Measurements from ENCODE around the gene ADAM12.
A peak's percentile ranks its signal among the peaks of the same experiment; 100 is the strongest.

ADAM12 gene

DNA sequence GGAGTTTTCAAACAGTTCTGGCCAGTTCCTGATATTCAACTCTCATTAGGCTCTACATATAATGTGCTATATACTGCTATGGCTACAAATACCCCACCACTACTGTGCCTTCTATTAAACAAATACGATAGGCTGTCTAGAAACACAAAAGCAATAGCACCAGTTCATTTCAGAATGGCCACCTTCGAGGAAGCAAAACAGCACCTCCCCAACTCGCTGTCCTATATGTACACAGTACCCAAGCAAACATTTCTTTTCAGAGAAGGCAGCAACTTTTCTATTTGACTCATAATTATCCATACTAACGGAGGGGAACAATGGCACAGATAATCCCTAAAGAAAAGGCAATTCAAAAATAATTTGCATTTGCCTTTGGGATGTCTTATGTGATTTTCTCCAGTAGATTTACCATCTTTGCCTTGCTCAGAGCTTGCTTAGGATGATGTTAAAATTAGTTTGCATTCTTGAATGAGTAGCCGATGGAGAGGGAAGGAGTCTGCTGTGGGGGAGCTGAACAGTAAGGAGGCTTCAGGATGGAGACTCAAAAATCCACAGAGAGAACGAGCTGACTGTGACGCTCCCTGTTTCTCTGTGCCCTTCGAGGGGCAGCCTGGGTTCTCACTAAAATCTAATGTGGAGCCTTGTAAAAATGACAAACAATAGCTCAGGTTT, 273.3 kb downstream of the ADAM12 start:
- no peak for DNase-seq (ENCODE audit: low spot score)

DNA sequence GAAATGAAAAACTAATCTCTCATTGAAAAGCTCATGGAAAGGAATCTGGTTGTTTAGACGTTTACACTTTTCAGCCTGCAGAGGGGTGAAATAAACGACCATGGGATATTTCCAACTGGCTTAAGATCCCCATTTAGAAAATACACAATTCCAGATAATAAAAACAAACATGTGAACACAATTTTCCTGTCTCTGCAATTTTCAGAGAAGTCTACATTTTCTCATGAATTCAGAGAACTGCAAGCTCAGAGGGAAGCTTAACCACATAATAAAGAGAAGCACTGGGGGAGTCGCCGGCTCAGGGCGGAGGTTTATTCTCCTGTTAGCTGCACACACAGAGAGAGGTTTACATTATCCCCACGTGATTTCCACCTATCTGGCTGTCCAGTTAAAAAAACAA, 276.8 kb downstream of the ADAM12 start:
- no peak for DNase-seq (ENCODE audit: low spot score)

DNA sequence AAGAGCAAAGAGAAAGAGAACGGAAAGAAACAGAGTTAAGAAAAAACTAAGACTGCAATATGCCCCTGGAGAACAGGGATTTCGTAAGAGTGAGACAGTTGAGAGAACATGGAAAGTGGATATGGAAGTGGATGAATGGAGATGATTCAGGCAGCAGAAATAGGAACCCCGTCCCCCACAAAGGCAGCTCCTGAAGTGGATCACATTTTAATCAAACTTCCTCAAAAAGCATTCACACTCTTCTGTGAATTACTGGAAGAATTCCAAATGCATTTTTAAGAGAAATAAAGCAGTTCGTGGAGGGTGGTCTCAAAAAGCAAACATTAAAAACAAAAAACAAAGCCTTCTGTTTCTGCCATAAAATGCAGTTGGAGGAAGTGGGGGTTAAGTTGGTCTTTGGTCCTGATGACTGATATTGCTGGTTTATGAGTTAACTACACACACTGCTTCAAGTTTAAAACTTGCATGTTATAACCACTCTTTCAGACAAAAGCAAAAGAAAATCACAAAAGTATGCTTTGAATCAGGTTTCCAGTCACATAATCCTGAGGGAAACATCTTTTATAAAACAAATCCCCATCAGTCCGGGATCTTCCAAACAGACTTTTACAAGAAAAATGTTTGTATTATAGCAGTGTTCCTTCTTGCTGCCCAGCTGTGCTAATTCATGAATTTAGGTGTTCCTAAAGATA, 277.6 kb downstream of the ADAM12 start:
- DNase-seq (ENCODE audit: low spot score) = no peak

DNA sequence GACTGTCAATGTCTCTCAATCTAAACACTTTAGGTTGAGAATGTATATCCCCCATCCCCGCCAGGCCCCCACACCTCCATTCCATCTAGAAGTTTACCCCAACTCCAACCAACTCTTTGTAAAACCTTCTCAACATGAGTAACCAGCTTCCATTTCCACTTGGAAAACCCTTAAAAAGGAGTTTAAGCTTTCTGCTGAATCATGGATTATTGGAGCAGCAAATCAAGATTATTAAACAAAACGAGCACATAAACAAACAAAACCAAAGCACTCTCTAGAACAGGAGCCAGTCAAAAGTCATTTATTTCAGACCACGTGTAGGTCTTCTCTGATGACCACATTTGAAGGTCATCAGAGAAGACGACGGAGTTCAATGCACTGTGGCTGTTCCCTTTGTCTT, 278.4 kb downstream of the ADAM12 start:
- no peak for DNase-seq (ENCODE audit: low spot score)

DNA sequence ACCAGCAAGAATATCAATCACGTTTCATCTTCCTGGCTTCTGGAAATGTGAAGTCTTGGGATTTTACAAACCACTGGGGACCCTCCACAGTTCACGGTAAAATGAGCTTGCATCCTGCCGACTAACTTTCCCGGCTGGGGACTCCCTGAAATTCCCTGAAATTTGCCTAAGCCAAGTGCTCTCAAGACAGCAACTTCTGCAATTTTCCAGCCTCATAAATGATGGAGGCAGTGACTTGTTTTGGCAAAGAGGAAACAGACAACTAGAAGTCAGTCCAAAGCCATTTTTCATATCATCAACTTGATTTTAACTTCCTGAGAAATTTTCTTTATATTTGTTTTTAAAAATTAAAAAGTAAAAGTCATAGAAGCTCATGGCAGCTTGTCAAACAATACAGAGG, 279.6 kb downstream of the ADAM12 start:
- no peak for DNase-seq (ENCODE audit: low spot score)

DNA sequence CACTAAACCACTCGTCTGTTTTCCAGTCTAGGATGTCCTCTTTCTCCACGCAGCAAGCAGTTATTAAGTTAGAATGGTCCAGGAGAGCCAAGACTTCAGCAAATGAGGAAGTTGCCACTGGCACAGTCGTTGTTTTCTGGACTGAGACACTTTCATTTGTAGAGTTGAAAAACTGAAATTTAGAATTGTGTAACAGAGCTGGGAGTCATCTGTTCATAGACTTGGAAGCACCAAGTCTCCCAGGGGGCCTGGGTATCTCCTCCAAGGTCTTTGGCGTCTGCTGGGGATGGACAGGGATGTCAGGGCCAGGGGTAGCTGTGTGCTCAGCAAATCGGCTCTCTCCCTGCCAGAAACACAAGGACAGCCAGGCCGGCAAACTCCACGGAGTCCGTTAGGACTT, 283.5 kb downstream of the ADAM12 start:
- no peak for DNase-seq (ENCODE audit: low spot score)

DNA sequence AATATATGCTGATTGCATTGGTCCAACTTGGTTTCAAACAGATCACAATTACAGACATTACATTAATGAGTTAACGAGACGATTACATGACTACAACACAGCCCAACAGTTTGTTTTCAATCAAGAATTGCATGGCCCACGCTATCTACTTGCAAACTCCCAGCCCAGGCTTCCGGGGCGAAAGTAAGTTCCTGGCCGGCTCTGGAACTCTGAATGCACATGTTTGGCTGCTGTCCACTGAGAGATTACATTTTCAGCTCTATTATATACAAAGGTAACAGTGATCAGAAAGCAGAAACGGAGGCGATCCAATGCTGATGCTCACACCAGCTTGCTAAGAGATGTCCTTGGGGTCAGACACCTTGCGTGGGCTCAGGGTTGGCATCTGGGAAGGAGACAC, 285.6 kb downstream of the ADAM12 start:
- no peak for DNase-seq (ENCODE audit: low spot score)

DNA sequence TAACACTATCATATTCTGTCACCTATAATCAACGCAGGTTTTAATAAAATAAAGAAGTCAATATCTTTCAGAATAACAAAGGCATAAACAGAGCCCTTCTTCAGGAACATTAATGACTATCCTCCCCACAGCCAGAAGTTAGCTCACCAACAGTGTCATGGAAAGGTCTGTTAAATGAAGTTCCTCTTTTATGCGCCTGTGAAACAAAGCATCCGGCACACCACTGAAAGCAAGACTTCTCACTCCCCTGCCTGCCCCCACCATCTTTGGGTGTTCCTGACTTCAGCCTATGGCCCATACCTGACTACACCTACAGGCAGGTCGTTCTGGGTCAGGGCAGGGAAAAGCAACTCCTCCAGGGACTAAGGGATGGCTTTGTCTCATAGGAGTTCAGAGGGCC, 286.5 kb downstream of the ADAM12 start:
- no peak for DNase-seq (ENCODE audit: low spot score)

DNA sequence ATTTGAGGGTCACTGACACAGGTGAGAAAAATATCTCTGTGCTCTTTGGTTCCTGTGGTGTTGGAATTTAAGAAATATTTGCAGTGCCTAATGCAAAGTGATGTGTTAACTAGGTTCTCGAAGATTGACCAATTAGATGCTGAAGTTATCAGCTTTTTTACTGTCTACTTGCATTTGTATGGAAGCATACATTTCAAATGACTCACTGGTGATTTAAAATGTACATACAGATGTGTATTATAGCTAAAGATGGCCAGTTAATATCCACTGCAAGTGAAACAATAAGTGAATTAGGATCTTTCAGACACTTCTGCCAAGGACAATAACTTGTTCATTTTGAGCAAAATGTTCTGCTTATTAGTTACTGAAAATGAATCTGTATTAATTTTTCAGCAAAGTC, 287.0 kb downstream of the ADAM12 start:
- DNase-seq (ENCODE audit: low spot score) = no peak

DNA sequence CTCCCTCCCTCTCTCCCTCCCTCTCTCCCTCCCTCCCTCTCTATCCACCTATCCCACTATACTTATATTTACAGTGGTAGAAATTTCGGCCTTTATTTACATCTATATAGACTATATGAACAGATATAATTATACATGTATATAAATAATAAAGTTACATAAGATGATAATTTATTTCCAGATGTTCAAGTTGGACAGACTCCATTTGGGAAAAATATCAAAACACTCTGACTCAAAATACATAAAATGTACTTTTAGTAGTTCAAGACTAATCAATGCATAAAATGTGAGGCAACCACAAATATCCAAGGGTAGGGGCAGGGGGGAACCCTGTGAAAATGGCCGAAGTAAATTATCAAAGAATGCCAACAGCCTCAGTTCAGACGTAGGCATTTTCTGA, 288.9 kb downstream of the ADAM12 start:
- DNase-seq (ENCODE audit: low spot score) = no peak

DNA sequence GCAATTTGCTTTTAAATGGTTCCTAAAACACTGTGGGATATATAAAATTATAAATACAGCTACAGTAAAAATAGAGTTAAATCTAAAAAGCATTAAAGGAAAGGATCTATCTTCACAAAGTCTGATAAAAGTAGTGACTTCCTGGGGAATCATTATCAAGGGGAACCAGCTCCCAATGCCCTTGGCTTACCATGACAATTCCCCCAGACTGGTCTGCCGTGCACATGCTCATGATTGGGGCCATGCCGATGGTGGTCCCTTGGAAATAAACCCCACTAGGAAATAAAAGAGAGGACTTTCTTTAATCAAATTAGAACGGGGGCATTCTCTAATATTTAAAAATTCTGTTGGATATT, 290.1 kb downstream of the ADAM12 start:
- DNase-seq (ENCODE audit: low spot score) = no peak

DNA sequence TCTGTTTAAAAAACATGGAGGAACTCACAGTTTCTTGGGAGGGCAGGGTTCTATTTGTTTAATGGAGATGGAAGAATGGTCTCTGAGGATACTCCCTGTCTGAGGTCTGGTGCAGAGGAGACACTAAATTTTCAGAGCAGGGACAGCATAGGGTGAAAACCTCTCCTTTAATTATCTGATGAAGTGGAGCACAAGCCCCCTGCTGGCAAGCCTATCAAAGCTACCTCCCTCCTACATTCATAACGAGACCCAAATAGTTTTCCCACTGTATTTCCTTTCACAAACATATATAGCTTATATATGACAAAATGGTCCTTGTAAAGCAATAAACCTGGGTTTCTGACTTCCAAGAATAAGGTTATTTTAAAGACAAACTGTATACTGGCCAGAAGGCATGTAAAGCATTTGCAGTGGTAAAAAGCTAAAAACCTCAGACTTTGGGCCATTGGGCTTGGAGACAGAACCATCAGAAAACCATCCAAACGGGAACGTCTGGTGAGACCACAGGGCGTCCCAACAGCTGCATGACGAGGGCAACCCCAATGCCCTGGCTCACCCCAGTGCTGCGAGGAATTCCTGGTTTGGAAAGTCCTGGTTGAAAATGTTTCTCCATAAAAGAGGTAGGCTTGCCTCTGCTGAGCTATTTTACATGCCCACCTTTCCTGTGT, 290.6 kb downstream of the ADAM12 start:
- DNase-seq (ENCODE audit: low spot score) = peak; percentile 23

DNA sequence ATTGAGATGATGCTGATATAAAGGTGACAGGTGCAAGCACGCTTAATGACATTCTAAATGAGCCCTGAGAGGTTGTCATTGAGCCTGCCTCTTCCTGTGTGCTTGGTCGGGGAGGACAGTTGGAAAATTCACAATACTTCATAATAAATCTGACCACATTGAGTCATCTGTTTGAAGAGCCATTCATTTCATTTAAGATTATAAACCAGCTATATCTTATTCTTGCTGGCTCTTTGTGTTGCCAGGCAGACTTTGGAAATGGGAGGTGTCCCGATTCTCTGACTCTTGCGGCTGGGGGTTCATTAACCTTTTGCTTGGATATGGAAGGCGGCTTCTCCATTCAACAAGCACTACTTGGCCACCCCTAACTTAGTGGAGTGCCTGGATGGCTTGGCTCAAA, 293.7 kb downstream of the ADAM12 start:
- no peak for DNase-seq (ENCODE audit: low spot score)

DNA sequence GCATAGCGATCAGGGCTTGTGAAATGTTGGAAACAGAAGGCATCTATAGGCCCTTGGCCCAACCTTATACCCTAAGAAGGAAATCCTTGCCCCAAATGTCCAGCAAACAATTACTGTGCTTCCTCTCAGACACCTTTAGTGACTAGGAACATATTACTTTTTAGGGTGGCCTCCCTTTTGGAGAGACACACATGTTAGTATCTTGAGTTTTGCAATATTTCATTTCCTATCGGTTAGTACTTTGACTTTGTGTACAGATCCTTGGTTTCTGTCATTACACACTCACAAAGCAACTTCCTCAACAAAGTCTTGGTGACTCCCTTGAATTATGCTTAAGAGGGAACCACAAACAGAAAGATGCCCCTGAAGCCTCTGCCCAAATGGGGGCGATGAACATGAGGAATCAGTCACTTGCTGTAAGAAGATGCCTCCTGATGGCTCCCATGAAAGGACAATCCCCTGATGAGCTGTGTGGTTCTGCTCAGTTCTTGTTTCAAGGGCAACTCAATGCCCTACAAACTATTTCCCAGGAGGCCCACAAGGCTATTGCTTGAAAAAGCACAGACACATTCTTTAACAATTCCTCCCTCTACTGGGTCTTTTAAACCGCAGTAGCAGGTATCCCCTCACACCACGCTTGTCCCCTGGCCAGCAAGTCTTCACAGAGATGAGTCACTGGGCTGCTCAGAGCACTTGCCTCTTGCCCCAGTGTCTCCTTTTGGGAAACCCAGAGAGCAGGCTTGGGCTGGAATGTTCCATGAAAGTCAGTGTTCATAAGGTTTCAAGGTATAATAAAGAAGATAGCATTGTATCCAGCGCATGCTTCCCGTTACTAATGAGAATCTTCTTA, 295.7 kb downstream of the ADAM12 start:
- DNase-seq (ENCODE audit: low spot score) = no peak

DNA sequence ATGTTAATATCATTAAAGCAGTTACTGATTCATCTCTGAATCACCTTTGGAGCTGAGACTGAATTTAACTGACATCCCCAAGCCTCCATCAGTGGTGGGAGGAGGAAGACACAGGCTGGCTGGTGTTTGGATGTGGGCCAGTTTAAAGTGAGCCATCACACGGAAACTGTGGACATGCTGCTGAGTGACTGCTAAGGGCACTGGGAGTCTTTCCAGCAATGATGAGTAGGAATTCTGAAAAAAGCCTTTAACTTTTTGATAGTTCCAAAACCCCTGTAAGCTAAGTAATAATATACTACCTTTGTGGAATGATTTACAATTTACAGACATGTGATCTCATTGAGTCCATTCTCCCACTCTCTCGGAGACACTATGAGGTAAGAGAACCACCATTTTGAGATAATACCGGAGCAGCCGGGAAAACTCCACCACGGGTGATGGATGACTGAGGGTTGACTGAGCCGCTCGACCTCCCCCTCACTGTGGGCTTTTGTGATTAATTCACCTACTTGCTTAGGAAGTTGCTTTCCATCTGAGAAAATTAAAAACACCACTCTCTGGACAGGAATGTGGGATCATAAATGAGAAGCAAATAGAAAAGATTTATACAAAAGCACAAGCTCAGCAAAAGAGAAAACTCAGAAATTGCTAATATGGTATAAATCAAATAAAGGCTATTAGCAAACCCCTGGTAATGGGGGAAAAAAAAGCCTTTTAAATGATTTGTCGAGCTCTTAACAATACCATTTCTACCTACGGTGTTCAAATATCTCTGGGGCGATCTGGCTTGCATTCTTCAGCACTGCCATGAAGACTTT, 297.2 kb downstream of the ADAM12 start:
- DNase-seq (ENCODE audit: low spot score) = no peak

DNA sequence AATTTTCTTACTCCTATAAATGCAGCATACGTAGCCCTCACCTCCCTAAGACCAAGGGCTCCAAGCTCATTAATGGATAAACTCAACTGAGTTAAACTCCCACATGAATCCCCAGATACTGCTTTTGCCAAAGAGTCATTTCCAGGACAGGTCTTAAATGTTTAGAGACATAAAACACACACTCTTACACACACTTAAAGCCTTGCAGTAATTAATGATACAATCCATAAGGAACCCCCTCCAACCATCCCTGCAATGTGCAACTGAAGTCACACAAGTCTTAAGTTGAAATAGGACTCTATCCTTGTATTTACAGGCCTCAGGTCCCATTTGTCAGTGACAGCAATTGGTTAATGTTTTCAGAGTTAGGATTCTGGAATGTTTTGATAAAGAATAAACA, 297.8 kb downstream of the ADAM12 start:
- DNase-seq (ENCODE audit: low spot score) = no peak

DNA sequence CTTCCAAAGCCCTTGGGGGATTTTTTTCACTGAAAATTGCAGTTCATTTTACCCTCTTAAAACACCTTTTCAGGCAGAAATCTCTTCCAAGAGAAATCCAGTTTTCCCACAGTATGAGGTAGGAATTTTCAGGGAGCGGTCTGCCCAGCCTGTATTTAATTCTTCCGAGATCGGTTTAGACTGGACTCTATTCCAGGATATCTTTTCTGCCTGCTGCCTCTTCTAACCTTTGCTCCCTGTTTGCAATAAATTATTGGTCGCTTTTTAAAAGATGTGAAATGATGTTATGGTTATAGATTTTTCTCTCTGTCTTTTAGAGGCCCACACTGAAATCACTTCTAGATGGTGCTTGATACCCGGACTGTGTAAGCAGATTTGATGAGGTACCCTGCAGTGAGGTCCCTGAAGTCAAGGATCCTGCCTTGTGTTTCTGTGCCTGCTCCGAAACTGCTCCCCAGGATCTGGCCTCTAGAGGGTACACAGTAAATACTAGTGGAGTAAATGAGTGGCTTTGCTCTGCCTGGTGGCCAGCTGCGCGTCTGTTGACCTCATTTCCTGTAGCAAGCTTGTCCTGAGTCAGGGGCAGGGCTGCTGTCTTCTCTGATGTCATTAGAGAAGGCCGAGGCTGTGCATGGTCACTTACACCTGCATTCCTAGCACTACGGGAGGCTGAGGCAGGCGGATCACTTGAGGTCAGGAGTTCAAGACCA, 300.3 kb downstream of the ADAM12 start:
- no peak for DNase-seq (ENCODE audit: low spot score)

DNA sequence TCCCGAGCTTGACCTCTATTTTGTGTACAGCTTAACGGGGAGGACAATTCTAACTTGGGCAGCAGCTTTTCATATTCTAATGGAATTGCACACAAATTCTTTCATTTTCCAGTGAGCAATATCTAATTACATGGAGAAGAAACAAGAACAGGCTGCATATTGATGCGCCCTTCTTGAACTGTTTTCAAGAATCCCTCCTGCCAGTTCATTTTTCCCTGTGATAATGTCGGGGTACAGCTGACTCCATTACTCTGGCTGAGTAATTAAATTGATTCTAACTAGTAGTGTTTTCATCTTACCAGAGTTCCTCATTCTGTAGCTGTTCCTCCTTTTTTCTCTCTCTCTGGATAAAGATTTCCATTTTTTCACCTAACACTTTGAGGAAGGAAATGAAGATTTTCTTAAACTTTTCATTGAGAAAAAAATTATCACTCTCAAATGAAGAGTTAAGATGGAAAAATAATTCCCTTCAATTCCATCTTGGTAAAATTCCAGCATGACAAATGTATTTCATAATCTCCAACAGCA, 301.1 kb downstream of the ADAM12 start:
- no peak for DNase-seq (ENCODE audit: low spot score)

DNA sequence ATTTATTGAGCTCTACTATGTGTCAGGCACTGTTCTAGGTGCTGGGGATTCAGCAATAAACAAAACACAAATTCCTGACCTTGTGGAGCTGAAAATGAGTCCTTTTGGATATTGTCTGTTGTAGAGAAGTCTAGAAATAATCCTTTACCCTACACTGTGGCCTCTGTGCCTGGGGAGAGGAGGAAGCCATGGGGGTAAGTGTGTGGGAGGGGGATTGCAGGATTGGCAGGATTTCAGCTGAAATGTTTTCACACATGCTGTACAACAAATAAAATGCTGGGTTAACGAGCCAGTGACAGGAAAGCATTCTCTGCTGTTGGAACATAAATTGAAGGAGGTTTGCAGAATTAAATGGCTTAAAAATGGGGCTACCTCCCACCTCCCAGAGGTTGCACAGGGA, 302.5 kb downstream of the ADAM12 start:
- no peak for DNase-seq (ENCODE audit: low spot score)

DNA sequence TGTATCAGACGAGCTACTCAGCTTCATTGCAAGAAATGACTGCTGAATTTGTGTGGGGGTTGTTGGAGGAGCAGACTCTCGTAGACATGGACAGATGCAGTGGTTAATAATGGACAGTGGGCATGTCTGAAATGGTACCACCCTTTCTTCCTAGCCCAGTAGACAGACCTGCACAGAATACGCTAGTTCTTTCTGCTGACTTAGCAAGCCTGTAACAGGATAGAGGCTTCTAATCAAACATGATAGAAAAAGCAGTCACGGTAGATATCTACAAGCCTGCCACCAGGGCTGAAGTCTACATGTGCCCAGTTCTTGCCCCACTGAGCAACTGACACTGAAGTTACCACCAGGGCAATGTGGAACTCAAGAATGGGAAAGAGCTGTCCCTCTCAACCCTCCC, 303.9 kb downstream of the ADAM12 start:
- no peak for DNase-seq (ENCODE audit: low spot score)

DNA sequence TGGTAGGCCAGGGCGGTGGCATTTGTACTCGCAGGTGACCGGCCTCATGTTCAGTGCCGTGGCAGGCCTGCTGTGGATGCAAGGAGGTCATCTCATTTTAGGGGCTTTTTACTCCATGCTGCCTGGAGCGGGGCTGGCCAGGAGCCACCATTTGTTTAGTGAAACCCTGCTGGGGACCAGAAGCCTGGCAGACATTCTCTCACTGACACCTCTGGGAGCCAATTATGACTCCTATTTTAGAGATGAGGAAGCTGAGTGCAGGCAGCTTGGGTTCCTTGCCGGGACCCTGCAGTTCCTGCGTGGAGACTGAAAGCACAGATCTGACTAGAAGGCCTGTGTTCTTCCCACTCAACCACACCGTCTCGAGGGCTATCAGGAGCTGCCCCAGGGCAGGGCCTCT, 305.3 kb downstream of the ADAM12 start:
- DNase-seq (ENCODE audit: low spot score) = no peak

Data from hematopoietic multipotent progenitor cell treated with erythropoietin and hydrocortisone succinate and interleukin-3 and kit ligand, for 17 days (in vitro differentiated cells).